Measurements from ENCODE around the gene VPS29.

- TF ChIP-seq CTCF (conservative IDR thresholded peaks at IDR 0.05; ENCODE audit: low read depth, low read length) (no peak), POLR2A (IDR thresholded peaks at IDR 0.05; ENCODE audit: low read depth, low read length) (no peak), SMC3 (IDR thresholded peaks at IDR 0.05; ENCODE audit: low read depth, low read length) (no peak), ELK1 (IDR thresholded peaks at IDR 0.05; ENCODE audit: borderline replicate concordance, low read depth, low read length) (no peak), CEBPB (IDR thresholded peaks at IDR 0.05; ENCODE audit: low read depth, low read length) (no peak), RAD21 (IDR thresholded peaks at IDR 0.05; ENCODE audit: low read length) (no peak), RFX5 (IDR thresholded peaks at IDR 0.05; ENCODE audit: low read depth, low read length) (no peak), NFE2L2 (IDR thresholded peaks at IDR 0.05; ENCODE audit: low read depth, low read length) (no peak), BHLHE40 (IDR thresholded peaks at IDR 0.05; ENCODE audit: low read depth, low read length) (no peak)
Measured at GRCh38 chr12:110465024-110465423, 36.9 kb downstream of the VPS29 start.

All from IMR-90 (cell line).